ENCODE data around the gene RAB6B. TPM values are rescaled to one million over a fixed set of nuclear protein-coding genes. Genes with fewer than 3 reads are reported as not detected.

Gene RAB6B
- total and polyA plus RNA-seq, 7 experiments from 2014 or later: 0.14 to 1.2 (median 0.22) TPM; not detected in 3

DNA sequence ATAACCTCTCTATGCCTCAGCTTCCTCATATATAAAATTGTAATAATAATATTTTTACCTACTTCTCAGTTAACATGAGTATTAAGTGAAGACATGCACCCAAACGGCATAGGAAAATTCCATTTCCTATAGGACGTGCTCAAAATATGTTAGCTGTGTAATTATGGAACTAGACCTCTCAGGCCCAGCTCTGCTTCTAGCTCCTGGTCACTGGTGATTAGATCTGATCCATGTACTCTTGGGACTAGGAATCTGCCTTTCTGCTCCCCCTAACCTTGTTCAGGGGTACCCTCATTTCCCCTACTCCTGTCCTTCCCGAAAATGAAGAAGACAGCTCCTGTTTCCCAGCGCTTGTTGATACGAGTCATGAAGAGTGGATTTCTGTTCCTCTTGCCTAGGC, 119.8 kb downstream of the RAB6B start:
- no peak overlapping the region for H3K4me3 ChIP-seq (ENCODE audit: low read length)
- no peaks in the 10 kb centered on the region for H3K4me1 ChIP-seq (ENCODE audit: control insufficient read depth in 2 of 2, insufficient read depth in 2 of 2, low read length in 2 of 2)
- Mint-ChIP-seq H3K4me1 (no peaks in the 10 kb centered on the region), H3K9me3 (peaks cover 0 to 2% (median 0%) of the 10 kb centered on the region in 11 donors), H3K36me3 (peaks cover 0 to 3% (median 0%) of the 10 kb centered on the region in 5 donors), H3K27ac (no peak overlapping the region), H3K27me3 (peaks cover 11 to 35% (median 26%) of the 10 kb centered on the region in 5 donors), H3K4me3 (no peak overlapping the region)
- intact Hi-C loops (cut with micrococcal nuclease): no loop called here
- H3K9me3 ChIP-seq (ENCODE audit: control insufficient read depth in 2 of 3, low read length in 3 of 3): no peaks in the 10 kb centered on the region
- DNase-seq (no peak), ATAC-seq (no peak)
- H3K36me3 ChIP-seq (ENCODE audit: control insufficient read depth in 2 of 3, insufficient read depth in 3 of 3, low read length in 3 of 3): no peaks in the 10 kb centered on the region
- CTCF ChIA-PET: no interaction called here
- POLR2A ChIA-PET: no interaction called here
- no peaks in the 10 kb centered on the region for H3K27me3 ChIP-seq (ENCODE audit: control insufficient read depth in 2 of 2, insufficient read depth in 2 of 2, low read length in 2 of 2)
- H3K27ac ChIP-seq (ENCODE audit: low read depth, low read length): no peak overlapping the region

DNA sequence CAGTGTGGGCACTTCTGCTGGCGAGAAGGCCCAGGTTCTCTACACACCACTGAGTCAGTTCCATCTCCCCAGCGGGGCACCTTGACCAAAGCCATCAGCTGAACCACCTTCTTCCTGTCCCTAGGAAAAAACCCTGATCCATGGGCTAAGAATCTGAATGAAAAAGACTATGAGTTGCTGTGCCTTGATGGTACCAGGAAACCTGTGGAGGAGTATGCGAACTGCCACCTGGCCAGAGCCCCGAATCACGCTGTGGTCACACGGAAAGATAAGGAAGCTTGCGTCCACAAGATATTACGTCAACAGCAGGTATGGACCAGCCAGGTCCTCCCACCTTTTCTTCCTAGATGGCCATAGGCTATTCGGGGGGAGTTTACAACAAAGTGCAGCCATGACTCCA, 120.4 kb downstream of the RAB6B start:
- no peak for ATAC-seq
- intact Hi-C loops (cut with micrococcal nuclease): no loop called here
- no peak overlapping the region for H3K4me3 Mint-ChIP-seq

More for the DNA sequence above, 120.4 kb downstream of the RAB6B start:
- Mint-ChIP-seq H3K4me1 (peaks cover 0 to 1% (median 0%) of the 10 kb centered on the region in 7 donors), H3K27ac (no peak overlapping the region), H3K27me3 (peaks cover 11 to 35% (median 26%) of the 10 kb centered on the region in 5 donors), H3K36me3 (peaks cover 0 to 3% (median 0%) of the 10 kb centered on the region in 5 donors), H3K9me3 (peaks cover 0 to 2% (median 0%) of the 10 kb centered on the region in 11 donors)
- Histone ChIP-seq H3K27me3 (ENCODE audit: control insufficient read depth in 2 of 2, insufficient read depth in 2 of 2, low read length in 2 of 2) (no peaks in the 10 kb centered on the region), H3K36me3 (ENCODE audit: control insufficient read depth in 2 of 3, insufficient read depth in 3 of 3, low read length in 3 of 3) (no peaks in the 10 kb centered on the region), H3K4me3 (ENCODE audit: low read length) (no peak overlapping the region), H3K27ac (ENCODE audit: low read depth, low read length) (no peak overlapping the region), H3K4me1 (ENCODE audit: control insufficient read depth in 2 of 2, insufficient read depth in 2 of 2, low read length in 2 of 2) (no peaks in the 10 kb centered on the region), H3K9me3 (ENCODE audit: control insufficient read depth in 2 of 3, low read length in 3 of 3) (no peaks in the 10 kb centered on the region)
- ChIA-PET POLR2A (no interaction called here), CTCF (no interaction called here)
- DNase-seq: no peak

Other genes with a start within 250 kb of the RAB6B start
- 10 to 100 TPM; 26.3 to 73.8 (median 37.6) TPM for gene TOPBP1, start 233.9 kb downstream of the RAB6B start, total RNA-seq
- gene TOPBP1, start 233.9 kb downstream of the RAB6B start, polyA plus RNA-seq: 1 to 10 TPM; 5.2 to 9.2 TPM
- under 1 TPM; 0.11 to 0.54 (median 0.35) TPM for gene TF, start 149.5 kb downstream of the RAB6B start, total RNA-seq
- gene TF, start 149.5 kb downstream of the RAB6B start, polyA plus RNA-seq: not detected
- gene SRPRB, start 90.1 kb downstream of the RAB6B start, total RNA-seq: 10 to 100 TPM; 27.4 to 63.3 (median 34.6) TPM
- 10 to 100 TPM; 41.5 to 43.1 TPM for gene SRPRB, start 90.1 kb downstream of the RAB6B start, polyA plus RNA-seq
- gene SLCO2A1, start 134.0 kb upstream of the RAB6B start, total RNA-seq: not detected
- not detected for gene SLCO2A1, start 134.0 kb upstream of the RAB6B start, polyA plus RNA-seq